ENCODE results near the gene TRIM17. TPM values are rescaled to one million over a fixed set of nuclear protein-coding genes. Genes with fewer than 3 reads are reported as not detected.

The TRIM17 gene
- polyA plus RNA-seq, 1 of the 3 experiments (the other 2 are of a cell fraction) = 1.6 TPM

GRCh38 chr1:228463009-228463558, 46.4 kb upstream of the TRIM17 start:
- CTCF ChIA-PET = interaction anchor here (1.1 to 1.2 kb wide), 3 partner anchors 9 to 133 kb away, joined by 3 read pairs; no protein-coding TSS in a partner anchor
- no peaks in the 10 kb centered on the region for H4K20me1 ChIP-seq (ENCODE audit: insufficient read depth)
- peak overlapping the region; percentile 86 for H3K4me2 ChIP-seq
- no peak overlapping the region; a peak in 1 of 4 replicates for H3K27ac ChIP-seq (ENCODE audit: low read depth in 2 of 2, low read length in 1 of 2)
- no peaks in the 10 kb centered on the region for H3K79me2 ChIP-seq (ENCODE audit: insufficient read depth)
- WGBS (ENCODE audit: low lambda C conversion rate) = 44% methylated on average over 7 of the region's 7 CpGs
- H2AFZ ChIP-seq (ENCODE audit: low read depth) = peak overlapping the region; percentile 92; the same call in 1 of the 2 replicates
- POLR2A ChIA-PET = no interaction called here
- no peaks in the 10 kb centered on the region for H3K9me2 ChIP-seq
- no peaks in the 10 kb centered on the region for H3K27me3 ChIP-seq (ENCODE audit: insufficient read depth)
- no peaks in the 10 kb centered on the region for H3K9me3 ChIP-seq
- peaks cover 0 to 21% of the 10 kb centered on the region in 2 experiments; a peak in 2 of 4 replicates for H3K4me1 ChIP-seq (ENCODE audit: control insufficient read depth in 1 of 2, insufficient read depth in 2 of 2, low read depth in 1 of 2, low read length in 1 of 2)
- no peak for TF ChIP-seq PBX3 (IDR thresholded peaks at IDR 0.05)
- TF ChIP-seq NFIC (IDR thresholded peaks at IDR 0.05; ENCODE audit: borderline replicate concordance) = no peak
- no peak for TF ChIP-seq CTCF (IDR thresholded peaks at IDR 0.05)
- no peak for TF ChIP-seq JUND (IDR thresholded peaks at IDR 0.05)
- no peak for TF ChIP-seq USF2 (IDR thresholded peaks at IDR 0.05; ENCODE audit: borderline replicate concordance, low read depth, low read length)
- TF ChIP-seq RFX5 (IDR thresholded peaks at IDR 0.05; ENCODE audit: low read length) = no peak
- TF ChIP-seq TCF12 (IDR thresholded peaks at IDR 0.05) = no peak
- TF ChIP-seq FOXJ3 (CRISPR knock-in tag; IDR thresholded peaks at IDR 0.05) = no peak
- no peak for TF ChIP-seq IRF3 (IDR thresholded peaks at IDR 0.05; ENCODE audit: low read depth, low read length)
- no peak for TF ChIP-seq GATA2 (CRISPR knock-in tag; IDR thresholded peaks at IDR 0.05)
- no peak for TF ChIP-seq FOXM1 (IDR thresholded peaks at IDR 0.05; ENCODE audit: low read depth)
- no peaks in the 10 kb centered on the region for H3K36me3 ChIP-seq (replicated peaks in 1 of 2; ENCODE audit: control insufficient read depth in 1 of 2, insufficient read depth in 2 of 2, low read length in 1 of 2)
- H3F3A ChIP-seq (replicated peaks; ENCODE audit: insufficient read depth) = peaks cover 27% of the 10 kb centered on the region
- H3K9ac ChIP-seq = peak overlapping the region; percentile 15; the same call in 1 of the 2 replicates
- H3K4me3 ChIP-seq (ENCODE audit: low read depth in 2 of 2, low read length in 1 of 2) = peak overlapping the region; percentile 65 to 68; a peak in 3 of 4 replicates
- no peak for DNase-seq

- Histone ChIP-seq H3K27me3 (ENCODE audit: insufficient read depth) (no peaks in the 10 kb centered on the region), H3K79me2 (ENCODE audit: insufficient read depth) (no peaks in the 10 kb centered on the region), H3K4me1 (ENCODE audit: control insufficient read depth in 1 of 2, insufficient read depth in 2 of 2, low read depth in 1 of 2, low read length in 1 of 2) (peaks cover 0 to 21% of the 10 kb centered on the region in 2 experiments; a peak in 2 of 4 replicates), H3K9ac (no peak overlapping the region), H3F3A (replicated peaks; ENCODE audit: insufficient read depth) (peaks cover 29% of the 10 kb centered on the region), H3K4me2 (no peak overlapping the region), H4K20me1 (ENCODE audit: insufficient read depth) (no peaks in the 10 kb centered on the region), H3K9me2 (no peaks in the 10 kb centered on the region), H3K4me3 (ENCODE audit: low read depth in 2 of 2, low read length in 1 of 2) (no peak overlapping the region), H3K9me3 (no peaks in the 10 kb centered on the region), H3K27ac (ENCODE audit: low read depth in 2 of 2, low read length in 1 of 2) (no peak overlapping the region), H2AFZ (ENCODE audit: low read depth) (no peak overlapping the region), H3K36me3 (replicated peaks in 1 of 2; ENCODE audit: control insufficient read depth in 1 of 2, insufficient read depth in 2 of 2, low read length in 1 of 2) (no peaks in the 10 kb centered on the region)
- ChIA-PET POLR2A (no interaction called here), CTCF (interaction anchor here (1.1 kb wide), 1 partner anchor 28 kb away, joined by 3 read pairs; no protein-coding TSS in a partner anchor)
- 82% methylated on average over 5 of the region's 5 CpGs for WGBS (ENCODE audit: low lambda C conversion rate)
- no peak for DNase-seq
- no peak for TF ChIP-seq SMC3 (IDR thresholded peaks at IDR 0.05; ENCODE audit: low read depth, low read length)
- no peak for TF ChIP-seq USF1 (IDR thresholded peaks at IDR 0.05; ENCODE audit: borderline replicate concordance, low read depth)
- TF ChIP-seq GABPA (IDR thresholded peaks at IDR 0.05; ENCODE audit: low read depth) = no peak
- no peak for TF ChIP-seq FOSL2 (IDR thresholded peaks at IDR 0.05; ENCODE audit: borderline replicate concordance, low read depth)
- no peak for TF ChIP-seq USF2 (IDR thresholded peaks at IDR 0.05; ENCODE audit: borderline replicate concordance, low read depth, low read length)
- TF ChIP-seq IRF3 (IDR thresholded peaks at IDR 0.05; ENCODE audit: low read depth, low read length) = no peak
- TF ChIP-seq RAD21 (IDR thresholded peaks at IDR 0.05; ENCODE audit: low read length) = no peak
- TF ChIP-seq RFX5 (IDR thresholded peaks at IDR 0.05; ENCODE audit: low read length) = no peak
- TF ChIP-seq YY1 (IDR thresholded peaks at IDR 0.05; ENCODE audit: low read depth) = no peak
Observed at GRCh38 chr1:228462560-228462959, 45.9 kb upstream of the TRIM17 start.
